Stimulated activated memory B cell treated with anti-CD40 and anti-IgM and Interleukin-4, amounts not matched to agents 10 μg/mL and 1 μg/mL and 100 μg/mL, for 72 hours (primary cell): ENCODE results near the gene TMEM209.
"Not testable (repeated sequence)": the region's sequence is repeated elsewhere in the genome, so short reads cannot be mapped to it uniquely, and the experiment has no call there.

ENCODE experiments used
- ATAC-seq: fragments of 150-1000 bp; cut with Tn5 transposase; 2 replicates; pipeline ENCODE4 v1.10.0; 2021
- H3K27ac Mint-ChIP-seq: one replicate; pipeline ENCODE4 v1.8.0; 2022; ENCODE audit warnings: mild to moderate bottlenecking, mixed read lengths
- H3K27me3 Mint-ChIP-seq: one replicate; pipeline ENCODE4 v1.8.0; 2022; ENCODE audit warnings: mixed read lengths
- H3K36me3 Mint-ChIP-seq: one replicate; pipeline ENCODE4 v1.8.0; 2022; ENCODE audit warnings: mixed read lengths
- H3K4me1 Mint-ChIP-seq: one replicate; pipeline ENCODE4 v1.8.0; 2022; ENCODE audit warnings: mixed read lengths
- H3K4me3 Mint-ChIP-seq: one replicate; pipeline ENCODE4 v1.8.0; 2022; ENCODE audit warnings: mild to moderate bottlenecking, moderate library complexity, mixed read lengths
- H3K9me3 Mint-ChIP-seq: one replicate; pipeline ENCODE4 v1.8.0; 2022; ENCODE audit warnings: mixed read lengths

Gene TMEM209

DNA sequence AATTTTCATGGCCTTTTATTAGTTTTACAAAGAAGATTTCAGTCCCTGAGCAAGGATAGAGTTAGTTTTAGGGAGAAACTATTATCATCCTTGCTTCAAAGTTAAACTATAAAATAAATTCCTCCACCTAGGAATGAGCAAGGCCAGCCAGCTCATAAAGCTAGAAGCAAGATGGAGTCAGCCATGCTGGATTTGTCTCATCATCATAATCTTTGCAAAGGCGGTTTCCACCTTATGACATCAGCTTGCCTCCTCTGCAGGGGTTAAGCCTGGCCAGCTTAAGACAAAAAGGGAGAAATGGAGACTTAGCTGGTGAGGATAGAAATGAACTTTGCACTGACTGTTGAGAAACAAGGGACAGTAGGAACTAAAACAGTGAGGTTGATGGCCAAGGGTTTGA lies 21.1 kb upstream of the TMEM209 start:
- no peak overlapping the region for H3K27ac Mint-ChIP-seq
- H3K4me1 Mint-ChIP-seq: no peaks in the 10 kb centered on the region
- no peaks in the 10 kb centered on the region for H3K27me3 Mint-ChIP-seq
- ATAC-seq: no peak
- no peaks in the 10 kb centered on the region for H3K36me3 Mint-ChIP-seq
- H3K9me3 Mint-ChIP-seq: peaks cover 5% of the 10 kb centered on the region
- no peak overlapping the region for H3K4me3 Mint-ChIP-seq

DNA sequence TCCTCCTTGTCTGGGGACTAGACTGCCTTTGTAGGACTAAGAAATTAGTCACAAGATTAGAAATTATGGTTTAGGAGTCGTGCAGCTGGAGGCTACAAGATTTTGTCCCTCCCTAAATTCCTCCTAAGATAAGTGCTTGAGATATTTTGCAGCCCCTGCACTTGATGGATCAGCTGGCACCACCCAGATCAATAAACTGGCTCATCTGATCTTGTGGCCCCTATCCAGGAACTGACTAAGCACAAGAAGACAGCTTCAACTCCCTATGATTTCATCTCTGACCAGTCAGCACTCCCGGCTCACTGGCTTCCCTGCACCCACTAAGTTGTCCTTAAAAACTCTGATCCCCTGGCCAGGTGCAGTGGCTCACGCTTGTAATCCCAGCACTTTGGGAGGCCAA lies 19.7 kb upstream of the TMEM209 start:
- ATAC-seq, H3K4me3 Mint-ChIP-seq, H3K27me3 Mint-ChIP-seq, H3K9me3 Mint-ChIP-seq, H3K27ac Mint-ChIP-seq, H3K4me1 Mint-ChIP-seq, H3K36me3 Mint-ChIP-seq: not testable (repeated sequence)

- H3K4me3 Mint-ChIP-seq: no peak overlapping the region
- peaks cover 5% of the 10 kb centered on the region for H3K9me3 Mint-ChIP-seq
- H3K4me1 Mint-ChIP-seq: no peaks in the 10 kb centered on the region
- no peak for ATAC-seq
- no peaks in the 10 kb centered on the region for H3K27me3 Mint-ChIP-seq
- H3K27ac Mint-ChIP-seq: no peak overlapping the region
- H3K36me3 Mint-ChIP-seq: no peaks in the 10 kb centered on the region
Observed at GRCh38 chr7:130224210-130224609, 19.0 kb upstream of the TMEM209 start.

- H3K4me3 Mint-ChIP-seq: no peak overlapping the region
- no peaks in the 10 kb centered on the region for H3K27me3 Mint-ChIP-seq
- peaks cover 5% of the 10 kb centered on the region for H3K9me3 Mint-ChIP-seq
- H3K36me3 Mint-ChIP-seq: no peaks in the 10 kb centered on the region
- no peak overlapping the region for H3K27ac Mint-ChIP-seq
- H3K4me1 Mint-ChIP-seq: no peaks in the 10 kb centered on the region
- ATAC-seq: no peak
Observed at GRCh38 chr7:130223646-130224045, 18.4 kb upstream of the TMEM209 start.

GRCh38 chr7:130221746-130222145 lies 16.5 kb upstream of the TMEM209 start:
- no peak overlapping the region for H3K4me3 Mint-ChIP-seq
- peaks cover 5% of the 10 kb centered on the region for H3K9me3 Mint-ChIP-seq

DNA sequence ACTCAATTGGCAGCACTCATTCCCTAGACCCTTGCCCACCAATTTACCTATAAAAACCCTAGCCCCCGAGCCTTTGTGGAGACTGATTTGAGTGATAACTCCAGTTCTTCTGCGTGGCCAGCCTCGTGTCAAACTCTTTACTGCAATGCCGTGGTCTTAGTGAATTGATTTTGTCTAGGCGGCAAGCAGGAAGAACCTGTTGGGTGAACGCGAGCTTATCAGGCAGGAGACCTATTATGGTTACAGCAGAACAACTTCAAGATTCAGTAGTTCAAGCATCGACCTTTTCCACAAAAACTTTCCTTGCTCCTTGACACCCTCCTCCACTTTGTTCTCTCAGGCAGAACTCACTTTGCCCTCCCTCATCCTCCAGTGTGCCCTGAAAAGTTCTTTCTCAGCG lies 14.7 kb upstream of the TMEM209 start:
- Mint-ChIP-seq H3K9me3 (peaks cover 5% of the 10 kb centered on the region), H3K4me1 (no peaks in the 10 kb centered on the region), H3K4me3 (no peak overlapping the region), H3K36me3 (no peaks in the 10 kb centered on the region), H3K27ac (no peak overlapping the region), H3K27me3 (no peaks in the 10 kb centered on the region)
- ATAC-seq: no peak

More at GRCh38 chr7:130221746-130222145, 16.5 kb upstream of the TMEM209 start:
- Mint-ChIP-seq H3K4me1 (no peaks in the 10 kb centered on the region), H3K27me3 (no peaks in the 10 kb centered on the region), H3K36me3 (no peaks in the 10 kb centered on the region), H3K27ac (no peak overlapping the region)
- no peak for ATAC-seq

- Mint-ChIP-seq H3K4me3 (no peak overlapping the region), H3K9me3 (peaks cover 4% of the 10 kb centered on the region), H3K27me3 (no peaks in the 10 kb centered on the region), H3K36me3 (no peaks in the 10 kb centered on the region), H3K4me1 (no peaks in the 10 kb centered on the region), H3K27ac (no peak overlapping the region)
- no peak for ATAC-seq
Observed at GRCh38 chr7:130218806-130219620, 13.8 kb upstream of the TMEM209 start.

- H3K36me3 Mint-ChIP-seq: no peaks in the 10 kb centered on the region
- no peaks in the 10 kb centered on the region for H3K4me1 Mint-ChIP-seq
- no peak for ATAC-seq
- H3K9me3 Mint-ChIP-seq: no peaks in the 10 kb centered on the region
- H3K4me3 Mint-ChIP-seq: no peak overlapping the region
- H3K27me3 Mint-ChIP-seq: peaks cover 7% of the 10 kb centered on the region
- no peak overlapping the region for H3K27ac Mint-ChIP-seq
Observed at GRCh38 chr7:130216750-130217149, 11.5 kb upstream of the TMEM209 start.

- Mint-ChIP-seq H3K4me1 (no peaks in the 10 kb centered on the region), H3K36me3 (no peaks in the 10 kb centered on the region), H3K27me3 (peaks cover 9% of the 10 kb centered on the region), H3K9me3 (no peaks in the 10 kb centered on the region), H3K27ac (no peak overlapping the region), H3K4me3 (no peak overlapping the region)
- ATAC-seq: no peak
Observed at GRCh38 chr7:130216025-130216424, 10.8 kb upstream of the TMEM209 start.

GRCh38 chr7:130213828-130214227 lies 8.6 kb upstream of the TMEM209 start:
- Mint-ChIP-seq H3K9me3 (no peaks in the 10 kb centered on the region), H3K27ac (no peak overlapping the region), H3K36me3 (no peaks in the 10 kb centered on the region), H3K27me3 (peaks cover 9% of the 10 kb centered on the region), H3K4me1 (no peaks in the 10 kb centered on the region), H3K4me3 (no peak overlapping the region)
- ATAC-seq: no peak

- H3K36me3 Mint-ChIP-seq: no peaks in the 10 kb centered on the region
- no peak overlapping the region for H3K27ac Mint-ChIP-seq
Observed at GRCh38 chr7:130210181-130210935, 5.2 kb upstream of the TMEM209 start.

GRCh38 chr7:130208516-130208915 lies 3.3 kb upstream of the TMEM209 start:
- H3K27ac Mint-ChIP-seq: no peak overlapping the region
- no peaks in the 10 kb centered on the region for H3K36me3 Mint-ChIP-seq
- peaks cover 9% of the 10 kb centered on the region for H3K27me3 Mint-ChIP-seq
- no peaks in the 10 kb centered on the region for H3K9me3 Mint-ChIP-seq
- ATAC-seq: no peak
- H3K4me1 Mint-ChIP-seq: no peaks in the 10 kb centered on the region
- H3K4me3 Mint-ChIP-seq: no peak overlapping the region

More at GRCh38 chr7:130210181-130210935, 5.2 kb upstream of the TMEM209 start:
- H3K4me3 Mint-ChIP-seq: no peak overlapping the region
- no peaks in the 10 kb centered on the region for H3K9me3 Mint-ChIP-seq
- peaks cover 9% of the 10 kb centered on the region for H3K27me3 Mint-ChIP-seq
- no peaks in the 10 kb centered on the region for H3K4me1 Mint-ChIP-seq
- ATAC-seq: no peak

DNA sequence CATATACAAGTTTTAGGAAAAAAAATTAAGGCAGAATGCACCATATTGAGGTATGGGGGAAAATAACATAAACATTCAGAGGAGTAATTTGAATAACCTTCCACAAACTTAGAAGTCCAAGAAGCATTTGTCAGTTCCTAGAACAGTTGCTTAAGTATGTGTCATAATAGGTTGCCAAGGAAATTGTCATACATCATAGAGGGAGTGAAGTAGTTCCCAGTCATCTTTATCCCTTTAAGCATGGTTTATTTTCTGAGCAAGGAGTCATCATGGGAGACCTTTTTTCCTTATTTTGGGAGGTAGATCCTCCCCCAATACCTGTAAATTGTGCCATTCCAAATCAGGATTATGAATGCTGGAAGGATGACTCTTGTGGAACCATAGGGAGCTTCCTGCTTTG lies 2.4 kb upstream of the TMEM209 start, which contains the start of gene SSMEM1:
TSS of gene SSMEM1 (plus strand) at position 219 of the 400 bp plus-strand sequence. CDS start at position 270, 51 bp downstream.
- no peak for ATAC-seq
- no peak within 1 kb of the TSS for H3K27ac Mint-ChIP-seq
- H3K9me3 Mint-ChIP-seq: no peaks in the 10 kb centered on the region
- peaks cover 6% of the 10 kb centered on the region for H3K36me3 Mint-ChIP-seq
- H3K4me1 Mint-ChIP-seq: peaks cover 6% of the 10 kb centered on the region
- no peak within 1 kb of the TSS for H3K4me3 Mint-ChIP-seq
- H3K27me3 Mint-ChIP-seq: peaks cover 9% of the 10 kb centered on the region

DNA sequence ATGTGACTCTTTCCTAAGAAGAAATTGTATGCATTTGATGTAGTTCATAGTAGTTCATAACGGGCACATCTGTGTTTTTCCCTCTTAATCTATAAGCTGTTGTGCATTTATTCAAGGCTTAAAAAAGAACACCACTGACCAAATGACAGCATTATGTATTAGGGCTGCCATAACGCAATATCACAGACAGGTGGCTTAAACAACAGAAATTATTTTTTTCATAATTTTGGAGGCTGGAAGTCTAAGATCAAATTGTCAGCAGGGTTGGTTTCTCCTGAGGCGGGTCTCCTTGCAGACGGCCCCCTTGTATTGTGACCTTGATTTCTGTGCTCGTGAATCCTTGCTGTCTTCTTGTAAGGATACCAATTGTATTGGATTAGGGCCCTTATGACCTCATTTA lies 1.8 kb upstream of the TMEM209 start:
- H3K27me3 Mint-ChIP-seq: peaks cover 5% of the 10 kb centered on the region
- no peak overlapping the region for H3K27ac Mint-ChIP-seq
- no peak overlapping the region for H3K4me3 Mint-ChIP-seq
- peaks cover 12% of the 10 kb centered on the region for H3K36me3 Mint-ChIP-seq
- H3K9me3 Mint-ChIP-seq: no peaks in the 10 kb centered on the region
- peaks cover 6% of the 10 kb centered on the region for H3K4me1 Mint-ChIP-seq
- no peak for ATAC-seq

DNA sequence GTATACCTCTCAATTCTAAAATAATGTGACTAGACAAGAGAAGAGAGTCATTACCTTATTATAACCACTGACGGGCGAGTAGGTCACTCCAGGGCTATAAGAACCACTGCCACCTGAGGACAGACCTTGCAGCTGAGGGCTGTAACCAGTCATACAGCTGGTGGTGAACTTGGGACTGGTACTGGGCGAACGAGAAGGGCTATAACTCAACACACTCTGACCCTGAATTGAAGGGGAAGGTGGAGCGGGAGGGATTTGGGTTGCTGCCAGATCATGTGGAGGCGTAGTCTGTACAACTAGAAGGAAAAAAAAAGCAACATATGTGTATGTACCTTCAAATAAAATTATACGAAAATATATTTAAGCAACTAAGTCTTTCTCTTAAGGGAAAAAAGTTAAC lies 3.4 kb downstream of the TMEM209 start:
- Mint-ChIP-seq H3K36me3 (peaks cover 36% of the 10 kb centered on the region), H3K27me3 (no peaks in the 10 kb centered on the region), H3K27ac (no peak overlapping the region), H3K9me3 (no peaks in the 10 kb centered on the region), H3K4me3 (no peak overlapping the region), H3K4me1 (peaks cover 6% of the 10 kb centered on the region)
- no peak for ATAC-seq

GRCh38 chr7:130197094-130197493 lies 8.1 kb downstream of the TMEM209 start:
- no peaks in the 10 kb centered on the region for H3K9me3 Mint-ChIP-seq
- peaks cover 45% of the 10 kb centered on the region for H3K36me3 Mint-ChIP-seq
- no peaks in the 10 kb centered on the region for H3K4me1 Mint-ChIP-seq

More at GRCh38 chr7:130197094-130197493, 8.1 kb downstream of the TMEM209 start:
- ATAC-seq: no peak
- Mint-ChIP-seq H3K4me3 (no peak overlapping the region), H3K27ac (no peak overlapping the region), H3K27me3 (no peaks in the 10 kb centered on the region)
